ENCODE data around the gene USP15. TPM values are rescaled to one million over a fixed set of nuclear protein-coding genes. Genes with fewer than 3 reads are reported as not detected.

The USP15 gene
- total and polyA plus RNA-seq, 2 of the 8 experiments (the other 6 are each of a cell fraction or from before 2014, with no cell fraction given), result 12.7 to 38.6 TPM

- Histone ChIP-seq H4K91ac (replicated peaks; ENCODE audit: insufficient read length, low read length) (no peak overlapping the region), H2BK20ac (ENCODE audit: low read length) (no peak overlapping the region), H3K4me1 (replicated peaks in 1 of 4; ENCODE audit: control insufficient read depth in 3 of 4, insufficient read depth in 4 of 4, low read length in 3 of 4) (no peaks in the 10 kb centered on the region), H3K9me3 (ENCODE audit: insufficient read depth in 2 of 2, low read depth in 1 of 2, low read length in 1 of 2) (no peaks in the 10 kb centered on the region), H3K79me2 (ENCODE audit: control insufficient read depth in 1 of 2, insufficient read depth in 2 of 2, low read length in 2 of 2) (peaks cover 3 to 42% of the 10 kb centered on the region in 2 experiments), H3K4ac (replicated peaks; ENCODE audit: insufficient read length, low read depth, low read length) (peak overlapping the region; percentile 65), H2BK15ac (ENCODE audit: low read length) (no peak overlapping the region), H4K5ac (ENCODE audit: insufficient read length, low read depth, low read length) (peak overlapping the region; percentile 82), H3K18ac (ENCODE audit: extremely low read depth, low read length) (peak overlapping the region; percentile 86), H2BK12ac (ENCODE audit: low read depth, low read length) (peak overlapping the region; percentile 85; the same call in 1 of the 2 replicates), H3K9ac (replicated peaks in 1 of 4; ENCODE audit: extremely low read depth in 1 of 4, low read depth in 3 of 4, low read length in 3 of 4) (peak overlapping the region; percentile 60 to 86 (median 66)), H4K20me1 (replicated peaks in 1 of 2; ENCODE audit: control insufficient read depth in 1 of 2, insufficient read depth in 2 of 2, low read length in 2 of 2) (no peaks in the 10 kb centered on the region), H2AK5ac (ENCODE audit: low read depth, low read length) (no peak overlapping the region), H3K79me1 (ENCODE audit: low read depth, low read length) (no peaks in the 10 kb centered on the region), H3K23me2 (ENCODE audit: low read depth, low read length) (peaks cover 3% of the 10 kb centered on the region; the same call in 1 of the 2 replicates), H2AFZ (ENCODE audit: low read length) (peak overlapping the region; percentile 97), H3K36me3 (ENCODE audit: control insufficient read depth in 2 of 4, insufficient read depth in 4 of 4, low read length in 3 of 4) (no peaks in the 10 kb centered on the region), H2BK5ac (ENCODE audit: low read depth, low read length) (peak overlapping the region; percentile 87), H3K27me3 (replicated peaks in 1 of 4; ENCODE audit: control insufficient read depth in 3 of 4, extremely low read depth in 1 of 4, insufficient read depth in 3 of 4, low read length in 3 of 4) (no peaks in the 10 kb centered on the region), H3K27ac (ENCODE audit: low read depth, low read length) (peak overlapping the region; percentile 58), H3K23ac (ENCODE audit: insufficient read length) (no peak overlapping the region), H4K8ac (ENCODE audit: extremely low read depth, insufficient read depth, low read length) (peak overlapping the region; percentile 81; the same call in 1 of the 2 replicates), H2BK120ac (replicated peaks; ENCODE audit: low read depth, low read length) (no peak overlapping the region), H3K56ac (replicated peaks; ENCODE audit: insufficient read length, low read depth, low read length) (peak overlapping the region; percentile 81), H3K14ac (ENCODE audit: insufficient read length) (no peak overlapping the region), H3K4me3 (ENCODE audit: extremely low read depth in 1 of 4, insufficient read depth in 2 of 4, low read depth in 3 of 4, low read length in 4 of 4) (peak overlapping the region; percentile 69 to 93 (median 86)), H3K4me2 (ENCODE audit: insufficient read depth in 1 of 2, low read depth in 2 of 2, low read length in 2 of 2) (peak overlapping the region; percentile 85 to 90)
- ChIA-PET CTCF (ENCODE audit: partially characterized antibody) (interaction anchor here (0.7 to 1.1 kb wide), 6 partner anchors 11 to 538 kb away, joined by 3 to 6 read pairs (median 4); no protein-coding TSS in a partner anchor), POLR2A (ENCODE audit: partially characterized antibody) (interaction anchor here (0.7 to 1.4 kb wide), 5 partner anchors 8 to 90 kb away, joined by 3 to 9 read pairs (median 4); no protein-coding TSS in a partner anchor)
- no peak for TF ChIP-seq SP4 (IDR thresholded peaks at IDR 0.05; ENCODE audit: low read length)
- DNase-seq (ENCODE audit: low read depth in 1 of 2, low spot score in 2 of 2), result no peak
- WGBS, 2 experiments (ENCODE audit: extremely low coverage in 1 of 2, insufficient coverage in 1 of 2, insufficient read length in 1 of 2, insufficient replicate concordance in 2 of 2, low coverage in 1 of 2, low lambda C conversion rate in 2 of 2, missing lambda C conversion rate in 1 of 2), result 6% methylated on average over 15 of the region's 15 CpGs; no CpG with 5 or more reads in 1 of the 2 experiments
- no peak for FAIRE-seq
Observed at GRCh38 chr12:62259631-62259992, 592 bp upstream of the USP15 start.

Measured in H1 (cell line).